ENCODE results near the gene PCSK2.

PCSK2 gene

GRCh38 chr20:17530153-17530552 is 303.3 kb downstream of the PCSK2 start:
- DNase-seq = no peak

- DNase-seq = peak in 47 of 56 donors; percentile 13 to 83 (median 51)
Measured at GRCh38 chr20:17530716-17531664, 304.1 kb downstream of the PCSK2 start, which contains the start of gene BFSP1. TSS of gene BFSP1 (minus strand) at chr20:17531379. CDS start at chr20:17531329, 50 bp downstream.

- no peak for DNase-seq
Measured at GRCh38 chr20:17531665-17532025, 304.8 kb downstream of the PCSK2 start.

GRCh38 chr20:17533396-17533795 is 306.6 kb downstream of the PCSK2 start:
- peak in 17 of 56 donors; percentile 2 to 21 (median 7) for DNase-seq

- no peak for DNase-seq
Measured at GRCh38 chr20:17534077-17534476, 307.2 kb downstream of the PCSK2 start.
